HG03571 (cell line): ENCODE measurements around the gene MT4.

Experiments
- ATAC-seq: cut with Tn5 transposase; IDR thresholded peaks from one replicate; pipeline ENCODE4 v1.9.1; 2021; ENCODE audit not compliant: unreplicated experiment

MT4 gene

DNA sequence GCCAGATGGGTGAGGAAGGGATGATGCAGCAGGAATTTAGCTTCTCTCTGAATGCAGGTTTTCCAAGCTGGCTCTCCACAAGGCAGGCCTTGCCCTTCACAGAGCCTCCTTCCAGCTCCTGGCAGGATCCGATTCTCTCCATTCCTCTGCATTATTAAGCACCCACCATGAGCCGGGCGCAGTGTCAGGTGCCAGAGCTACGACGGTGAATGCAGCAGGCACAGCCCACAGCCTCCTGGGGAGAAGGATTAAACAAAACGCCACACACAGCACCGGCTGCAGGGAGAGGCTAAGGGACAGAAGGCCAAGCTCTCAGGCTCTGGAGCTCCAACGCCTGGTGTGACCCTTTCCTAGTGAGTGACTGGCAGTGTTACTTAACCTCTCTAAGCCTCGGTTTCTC, 36.5 kb downstream of the MT4 start:
- ATAC-seq = no peak

- no peak for ATAC-seq
Observed at GRCh38 chr16:56603589-56603988, 38.7 kb downstream of the MT4 start.

- no peak for ATAC-seq
Observed at GRCh38 chr16:56604966-56605365, 40.1 kb downstream of the MT4 start.

- ATAC-seq = no peak
Observed at GRCh38 chr16:56605475-56605874, 40.6 kb downstream of the MT4 start.

DNA sequence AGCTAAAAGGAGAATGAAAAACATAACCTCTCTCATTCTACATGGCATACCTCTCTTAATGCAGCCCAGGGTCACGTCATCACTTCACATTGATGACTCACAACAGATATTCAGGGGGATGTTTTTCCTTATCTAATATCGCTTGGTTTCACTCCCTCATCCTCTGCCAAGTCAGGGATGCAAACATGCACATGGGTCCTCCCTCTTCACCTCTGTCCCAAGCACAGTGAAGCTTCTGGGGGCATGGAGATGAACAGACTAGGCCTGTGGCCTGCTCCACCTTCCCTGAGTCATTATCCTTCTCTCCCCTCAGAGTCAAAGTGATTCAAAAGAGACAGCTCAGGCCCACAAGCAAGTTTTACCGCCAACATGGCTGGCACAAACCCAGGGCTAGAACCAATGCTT, 41.2 kb downstream of the MT4 start:
- ATAC-seq = no peak

DNA sequence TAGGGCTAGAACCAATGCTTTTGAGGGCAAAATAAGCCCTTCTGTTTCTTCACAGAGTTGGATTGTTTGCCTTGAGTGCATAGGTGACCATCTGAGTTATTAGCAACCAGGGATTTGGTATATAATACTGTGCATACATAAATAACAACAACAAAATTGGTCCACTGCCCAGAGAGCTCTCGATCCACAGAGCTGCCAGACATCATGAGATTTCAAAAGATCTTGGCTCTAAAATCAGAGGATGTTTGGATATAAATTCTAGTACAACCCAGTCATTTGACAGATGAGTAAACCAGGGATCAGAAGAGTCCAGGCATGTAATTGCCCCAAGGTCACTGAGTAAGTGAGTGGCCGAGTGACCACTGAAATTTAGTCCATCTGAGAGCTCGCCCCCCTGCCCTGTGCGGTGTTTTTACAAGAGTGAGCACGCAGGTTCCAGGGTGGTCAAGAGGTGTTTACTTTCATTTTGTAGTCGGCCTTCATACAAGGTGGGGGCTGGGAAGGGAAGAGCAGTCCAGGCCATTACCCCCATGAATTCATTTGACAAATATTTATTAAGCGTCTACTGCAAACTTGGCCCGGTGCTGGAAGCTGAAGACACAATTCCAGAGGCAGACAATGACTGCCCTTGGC, 41.7 kb downstream of the MT4 start:
- no peak for ATAC-seq

DNA sequence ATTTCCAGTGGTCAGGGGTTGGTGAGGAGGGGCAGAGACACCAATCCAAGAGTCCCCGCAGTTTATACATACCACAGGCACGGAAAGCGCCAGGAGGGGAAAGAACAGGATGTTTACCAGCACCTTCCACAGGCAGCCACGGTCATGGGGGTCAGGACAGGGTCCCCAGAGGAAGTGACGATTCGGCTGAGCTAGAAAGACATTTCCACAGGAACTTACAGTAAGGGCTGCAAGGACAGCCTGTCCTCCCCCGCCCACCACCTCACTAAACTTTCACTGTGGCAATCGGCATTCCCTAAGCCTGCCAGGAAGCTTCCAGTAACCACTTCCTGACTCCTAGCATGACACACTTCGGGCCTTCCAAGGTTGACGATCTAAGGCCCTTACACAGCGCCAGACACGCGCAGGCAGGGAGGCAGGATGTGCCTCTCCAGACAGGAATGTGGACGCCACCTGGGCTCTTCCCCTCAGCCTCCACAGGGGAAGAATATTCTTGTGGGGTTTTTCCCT, 42.3 kb downstream of the MT4 start:
- ATAC-seq = no peak

- no peak for ATAC-seq
Observed at GRCh38 chr16:56607675-56608042, 42.8 kb downstream of the MT4 start.

DNA sequence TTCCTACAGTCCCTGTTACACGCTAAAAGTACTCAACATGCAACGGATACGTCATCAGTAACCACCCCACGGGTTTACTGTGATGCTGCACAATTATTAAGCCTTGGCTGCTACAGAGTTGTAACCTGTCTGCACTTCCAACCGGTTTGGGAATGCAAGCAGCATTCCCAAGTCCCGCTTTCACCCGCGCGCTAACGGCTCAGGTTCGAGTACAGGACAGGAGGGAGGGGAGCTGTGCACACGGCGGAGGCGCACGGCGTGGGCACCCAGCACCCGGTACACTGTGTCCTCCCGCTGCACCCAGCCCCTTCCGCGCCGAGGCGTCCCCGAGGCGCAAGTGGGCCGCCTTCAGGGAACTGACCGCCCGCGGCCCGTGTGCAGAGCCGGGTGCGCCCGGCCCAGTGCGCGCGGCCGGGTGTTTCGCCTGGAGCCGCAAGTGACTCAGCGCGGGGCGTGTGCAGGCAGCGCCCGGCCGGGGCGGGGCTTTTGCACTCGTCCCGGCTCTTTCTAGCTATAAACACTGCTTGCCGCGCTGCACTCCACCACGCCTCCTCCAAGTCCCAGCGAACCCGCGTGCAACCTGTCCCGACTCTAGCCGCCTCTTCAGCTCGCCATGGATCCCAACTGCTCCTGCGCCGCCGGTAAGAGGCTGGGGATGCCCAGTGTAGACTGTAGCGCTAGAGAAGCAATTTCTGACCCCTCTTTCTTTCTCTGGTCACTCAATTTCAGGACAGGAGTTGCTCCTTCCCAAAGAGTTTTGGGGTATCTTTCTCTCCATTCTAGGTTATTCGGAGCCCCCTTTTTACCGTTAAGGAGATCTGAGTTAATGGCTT, 43.4 kb downstream of the MT4 start, which contains the start of gene MT2A:
TSS of gene MT2A (plus strand) at position 542 of the 833 bp plus-strand sequence. CDS start at position 614, 72 bp downstream.
- peak; percentile 88 for ATAC-seq

- no peak for ATAC-seq
Observed at GRCh38 chr16:56608876-56609462, 44.1 kb downstream of the MT4 start.

DNA sequence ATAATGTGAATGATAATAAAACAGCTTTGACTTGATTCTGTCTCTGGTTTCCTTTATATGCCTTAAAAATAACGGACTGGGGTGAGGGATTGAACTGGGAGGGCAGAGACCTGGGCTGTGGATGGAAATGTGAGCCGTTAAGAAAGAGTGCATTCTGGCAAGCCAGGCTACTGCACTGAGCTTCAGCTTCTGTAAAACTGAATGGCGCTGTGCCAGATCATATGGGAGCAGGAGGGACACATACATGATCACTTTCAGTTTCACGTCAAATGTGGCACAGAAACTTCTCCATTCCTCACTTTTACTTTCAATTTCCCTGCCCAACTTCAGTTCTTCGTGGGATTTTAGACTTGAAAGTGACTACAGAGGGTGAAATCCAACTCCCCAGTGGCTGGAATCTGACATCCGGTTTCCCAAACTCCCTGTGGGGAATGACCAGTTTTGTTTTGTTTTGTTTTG, 44.6 kb downstream of the MT4 start:
- peak; percentile 34 for ATAC-seq

- no peak for ATAC-seq
Observed at GRCh38 chr16:56610017-56610608, 45.2 kb downstream of the MT4 start.

DNA sequence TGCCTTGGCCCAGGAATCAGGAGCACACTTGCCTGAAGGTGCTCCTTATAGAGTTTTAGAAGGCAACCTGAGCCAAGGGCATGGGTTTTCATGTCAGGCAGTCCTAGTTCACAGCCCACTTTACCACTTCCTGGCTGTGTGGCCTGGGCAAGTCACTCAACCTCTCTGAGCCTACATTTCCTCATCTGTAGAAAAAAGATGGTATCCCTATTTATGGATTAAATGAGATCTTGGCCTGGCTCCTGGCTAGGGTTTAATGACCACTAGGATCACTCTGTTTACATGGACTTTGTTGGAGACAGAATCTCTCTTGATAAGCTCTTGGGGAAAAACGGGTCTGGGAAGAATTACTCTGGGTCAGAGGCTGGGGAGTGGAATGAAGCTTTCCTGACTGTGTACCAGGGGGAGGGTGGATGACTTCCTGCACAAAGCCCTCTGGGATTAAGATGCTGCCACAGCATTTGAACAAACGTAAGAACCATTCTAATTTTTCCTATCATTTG, 45.8 kb downstream of the MT4 start:
- ATAC-seq = no peak

- no peak for ATAC-seq
Observed at GRCh38 chr16:56611281-56611833, 46.5 kb downstream of the MT4 start.

- ATAC-seq = no peak
Observed at GRCh38 chr16:56613706-56614105, 48.8 kb downstream of the MT4 start.

DNA sequence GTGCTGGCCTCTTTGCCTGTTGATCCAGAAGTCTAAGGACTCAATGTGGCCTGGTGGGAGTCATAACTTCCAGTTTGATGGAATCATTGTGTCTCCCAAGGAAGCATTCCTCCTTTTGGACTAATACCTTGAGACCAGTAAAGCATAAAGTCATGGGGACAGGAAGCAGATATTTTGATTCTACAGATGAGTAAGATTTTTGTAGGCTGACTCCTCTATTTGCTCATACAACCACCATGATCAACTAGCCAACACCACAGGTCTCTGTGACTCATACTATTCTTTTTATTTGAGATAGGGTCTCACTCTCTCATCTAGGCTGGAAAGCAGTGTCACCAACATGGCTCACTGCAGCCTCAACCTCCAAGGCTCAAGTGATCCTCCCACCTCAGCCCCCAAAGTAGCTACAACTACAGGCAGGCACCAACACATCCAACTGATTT, 49.7 kb downstream of the MT4 start:
- ATAC-seq = no peak

DNA sequence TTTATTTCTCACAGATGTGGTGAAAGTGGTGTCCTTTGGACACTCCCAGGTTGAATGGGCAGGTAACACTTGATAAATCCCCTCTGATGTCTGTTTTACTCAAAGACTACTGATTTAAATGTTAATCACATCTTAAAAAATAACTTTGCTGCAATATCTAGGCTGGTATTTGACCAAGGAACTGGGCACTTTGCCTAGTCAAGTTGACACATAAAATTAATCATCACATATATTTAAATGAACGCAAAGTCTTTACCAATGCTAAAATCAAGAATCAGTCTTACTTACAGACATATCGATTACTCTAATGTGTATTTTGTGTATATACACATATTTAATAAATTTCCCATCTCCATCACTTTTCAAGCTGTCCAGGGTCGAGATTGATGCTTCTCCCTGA, 50.5 kb downstream of the MT4 start:
- no peak for ATAC-seq

DNA sequence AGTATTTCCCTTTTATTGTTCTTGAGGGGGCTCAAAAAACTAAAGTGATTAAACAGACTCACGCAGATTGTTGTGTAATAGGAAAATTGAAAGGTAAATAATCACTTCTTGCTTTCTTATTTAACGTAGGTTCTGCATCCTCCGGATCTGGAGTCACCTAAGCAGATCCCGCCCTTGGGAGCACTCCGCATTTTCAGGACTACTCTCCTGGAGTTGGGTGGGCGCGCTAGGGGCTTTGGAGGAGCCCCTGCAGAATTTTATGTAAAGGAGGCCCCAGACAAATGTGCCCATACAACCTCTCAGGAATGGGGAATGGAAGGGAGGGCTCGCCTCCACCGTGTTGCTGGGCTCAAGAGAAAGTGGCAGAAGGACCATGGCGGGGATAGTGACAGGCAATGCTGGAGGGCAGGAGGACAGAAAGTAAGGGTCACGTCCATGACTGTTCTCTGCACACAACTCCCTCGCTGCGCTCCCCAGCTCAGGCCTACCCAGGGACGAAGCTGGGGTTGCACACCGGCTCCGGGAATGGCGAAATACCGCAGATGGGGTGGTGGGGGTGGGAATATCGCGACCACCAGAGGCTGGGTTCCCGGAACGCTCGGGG, 51.8 kb downstream of the MT4 start:
- no peak for ATAC-seq

DNA sequence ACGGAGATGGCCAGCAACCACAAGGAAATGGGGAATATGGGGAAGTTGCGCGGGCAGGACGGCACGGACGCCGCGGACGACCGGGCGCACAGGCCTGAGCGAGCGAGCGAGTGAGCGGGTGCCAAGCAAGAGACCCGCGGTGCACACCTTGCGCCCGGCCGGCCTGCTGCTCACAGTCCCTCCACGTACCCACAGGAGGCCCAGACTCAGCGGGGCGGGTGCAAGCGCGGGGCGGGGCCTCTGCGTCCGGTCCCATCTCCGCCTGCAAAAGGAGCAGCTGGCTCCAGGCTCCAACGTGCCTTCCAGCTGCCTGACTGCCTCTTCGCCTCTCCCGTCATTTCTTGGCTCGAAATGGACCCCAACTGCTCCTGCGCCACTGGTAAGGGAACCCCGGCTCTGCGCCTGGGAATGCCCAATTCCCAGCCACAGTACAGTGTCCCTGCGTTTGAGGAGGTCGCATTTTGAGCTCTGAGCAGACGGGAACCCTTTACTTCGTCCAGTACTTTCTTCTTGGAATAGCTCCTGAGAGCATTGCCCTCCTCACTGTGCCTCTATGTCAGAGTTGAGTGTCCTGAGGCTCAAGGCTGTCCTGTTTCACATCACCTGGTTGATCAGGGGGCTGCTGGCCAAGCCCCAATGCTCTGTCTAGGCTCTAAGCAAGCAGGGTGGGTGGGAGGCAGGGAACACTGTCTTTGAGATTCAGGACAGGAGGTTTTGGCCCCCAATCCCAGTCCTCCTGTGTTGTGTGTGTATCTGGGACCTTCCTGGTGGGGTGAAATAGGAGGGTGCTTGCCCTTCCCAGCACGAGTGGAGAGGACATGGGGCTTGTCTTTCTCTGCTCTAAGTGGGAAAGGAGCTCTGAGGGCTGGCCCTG, 52.6 kb downstream of the MT4 start:
- ATAC-seq = no peak

DNA sequence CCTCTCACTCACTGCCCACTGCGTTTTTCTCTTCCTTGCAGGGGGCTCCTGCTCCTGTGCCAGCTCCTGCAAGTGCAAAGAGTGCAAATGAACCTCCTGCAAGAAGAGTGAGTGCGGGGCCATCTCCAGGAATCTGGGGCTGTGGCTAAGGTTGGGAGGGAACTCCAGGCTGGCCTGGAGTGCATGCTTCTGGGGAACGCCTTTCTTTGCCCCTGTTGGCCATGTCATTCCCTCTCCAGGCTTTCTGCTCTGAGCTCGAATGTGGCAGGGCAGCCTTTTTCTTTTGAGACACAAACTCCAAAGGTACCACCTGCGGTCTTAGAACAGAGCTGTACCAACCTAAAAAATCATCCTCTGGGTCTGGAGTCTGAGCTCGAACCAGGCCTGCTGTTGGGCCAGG, 53.3 kb downstream of the MT4 start:
- no peak for ATAC-seq
